PC-3 (cell line): ENCODE data around the gene TP53AIP1. TPM values are rescaled to one million over a fixed set of nuclear protein-coding genes. Genes with fewer than 3 reads are reported as not detected.

Experiments
- ATAC-seq: fragments of 200-7000 bp; cut with Tn5 transposase; 2 replicates; pipeline ENCODE4 v1.9.1; 2020; ENCODE audit warnings: mild to moderate bottlenecking, moderate library complexity
- BruUV-seq: library from RNA; stranded (reverse); fragments of 400-500 nt; replicated peaks from 2 replicates; lab custom pipeline; 2021; lab: Mats Ljungman, UMichigan
- CTCF ChIA-PET: fragments of 300-600 bp; sonication (Branson Sonifier 250); formaldehyde crosslinking; loops from one replicate; lab custom pipeline; 2022; ENCODE audit warnings: antibody characterized with exemption; lab: Charles Lee
- POLR2A ChIA-PET: fragments of 300-600 bp; sonication (Branson Sonifier 250); formaldehyde crosslinking; loops from one replicate; lab custom pipeline; 2022; ENCODE audit warnings: antibody characterized with exemption; ENCODE audit not compliant: unreplicated experiment; lab: Charles Lee
- DNase-seq: peaks from one replicate; pipeline ENCODE4 v3.0.0-alpha.2; 2015
- H2AFZ ChIP-seq: fragments of 300-600 bp; sonication (generic); 2 replicates; pipeline ENCODE4 v1.6.0; 2016; ENCODE audit warnings: antibody characterized with exemption, low read length
- H3F3A ChIP-seq: fragments of 300-600 bp; sonication (generic); one replicate; pipeline ENCODE4 v1.6.0; 2017; ENCODE audit warnings: antibody characterized with exemption, low read length, control low read depth, mild to moderate bottlenecking; ENCODE audit not compliant: unreplicated experiment
- H3K27ac ChIP-seq: fragments of 300-600 bp; sonication (generic); 2 replicates; pipeline ENCODE4 v1.5.1; 2016; ENCODE audit warnings: mild to moderate bottlenecking, low read length
- H3K27me3 ChIP-seq: fragments of 300-600 bp; sonication (generic); 2 replicates; pipeline ENCODE4 v1.6.1; 2016; ENCODE audit warnings: low read length, mixed read lengths
- H3K36me3 ChIP-seq: fragments of 300-600 bp; sonication (generic); 2 replicates; pipeline ENCODE4 v1.6.1; 2016; ENCODE audit warnings: low read depth, mixed run types, low read length, mixed read lengths
- H3K4me1 ChIP-seq: fragments of 300-600 bp; sonication (generic); 2 replicates; pipeline ENCODE4 v1.5.1; 2016; ENCODE audit warnings: low read length; ENCODE audit not compliant: insufficient read depth
- H3K4me2 ChIP-seq: fragments of 300-600 bp; sonication (generic); 2 replicates; pipeline ENCODE4 v1.6.0; 2016; ENCODE audit warnings: low read length
- H3K4me3 ChIP-seq: fragments of 300-600 bp; sonication (generic); 2 replicates; pipeline ENCODE4 v1.5.1; 2016; ENCODE audit warnings: mild to moderate bottlenecking, low read length, mixed read lengths
- H3K79me2 ChIP-seq: fragments of 300-600 bp; sonication (generic); 2 replicates; pipeline ENCODE4 v1.6.1; 2017; ENCODE audit warnings: low read length, mixed read lengths
- H3K9ac ChIP-seq: fragments of 300-600 bp; sonication (generic); 2 replicates; pipeline ENCODE4 v1.6.0; 2016; ENCODE audit warnings: mild to moderate bottlenecking, low read length
- H3K9me2 ChIP-seq: fragments of 300-600 bp; sonication (generic); replicated peaks from 2 replicates; pipeline ENCODE4 v1.6.1; 2016; ENCODE audit warnings: mixed run types, low read length, mixed read lengths
- H3K9me3 ChIP-seq: fragments of 300-600 bp; sonication (generic); 2 replicates; pipeline ENCODE4 v1.6.1; 2016; ENCODE audit warnings: low read length, mixed read lengths
- H4K20me1 ChIP-seq: fragments of 300-600 bp; sonication (generic); 2 replicates; pipeline ENCODE4 v1.6.1; 2016; ENCODE audit warnings: low read length, mixed read lengths
- CTCF ChIP-seq: fragments of 300-600 bp; sonication (generic); conservative IDR thresholded peaks from 2 replicates; pipeline ENCODE4 v1.5.1; 2017; ENCODE audit warnings: antibody characterized with exemption, low read depth, mild to moderate bottlenecking, low read length
- EZH2 ChIP-seq: fragments of 300-600 bp; sonication (generic); IDR thresholded peaks from one replicate; pipeline ENCODE4 v1.6.1; 2017; ENCODE audit warnings: antibody characterized with exemption, mild to moderate bottlenecking, low read length; ENCODE audit not compliant: unreplicated experiment
- EZH2phosphoT487 ChIP-seq: fragments of 300-600 bp; sonication (generic); IDR thresholded peaks from 2 replicates; pipeline ENCODE4 v1.6.1; 2018; ENCODE audit warnings: mild to moderate bottlenecking, antibody characterized with exemption, low read length, borderline replicate concordance
- intact Hi-C: fragments of 100-400 bp; cut with micrococcal nuclease; formaldehyde crosslinking; loops from 2 replicates; pipeline ENCODE4 v1.9.0; 2023
- total RNA-seq: library from RNA; depleted of rRNA; stranded (reverse); fragments of >200 nt; gene quantifications from 2 replicates; pipeline ENCODE4 v1.2.3, GENCODE V29; 2014

The TP53AIP1 gene
- total RNA-seq, 1 experiment from 2014 or later, result 0.58 TPM

DNA sequence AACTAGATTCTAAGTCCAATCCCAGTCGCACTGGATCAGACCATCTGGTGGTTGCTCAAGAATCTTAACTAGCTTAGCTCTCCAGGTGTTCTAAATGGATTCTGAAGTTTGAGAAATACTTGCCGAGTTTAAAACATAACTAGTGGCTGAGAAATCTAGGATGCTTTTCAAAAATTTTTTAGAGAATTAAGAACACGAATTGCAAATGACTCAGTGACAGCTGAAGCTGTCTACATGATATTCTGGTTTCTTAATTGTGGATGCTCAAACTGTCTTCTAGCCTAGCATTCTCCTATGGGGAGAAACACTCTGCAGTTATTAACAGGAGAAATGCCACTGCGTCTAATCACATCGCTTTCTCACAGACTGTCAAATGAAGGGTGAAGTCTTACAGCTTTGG, 20.2 kb upstream of the TP53AIP1 start:
- no TSS peak for BruUV-seq
- H3K27ac ChIP-seq, result no peak overlapping the region
- no peaks in the 10 kb centered on the region for H3K79me2 ChIP-seq
- no peaks in the 10 kb centered on the region for H3K27me3 ChIP-seq
- no peaks in the 10 kb centered on the region for H3K36me3 ChIP-seq
- H3K4me1 ChIP-seq, result no peaks in the 10 kb centered on the region
- no peaks in the 10 kb centered on the region for H3F3A ChIP-seq
- H2AFZ ChIP-seq, result no peak overlapping the region
- H3K4me3 ChIP-seq, result no peak overlapping the region
- intact Hi-C loops, result no loop called here
- no peak overlapping the region for H3K4me2 ChIP-seq
- H3K9me2 ChIP-seq, result no peaks in the 10 kb centered on the region
- ChIA-PET CTCF (no interaction called here), POLR2A (no interaction called here)
- no peak for TF ChIP-seq EZH2phosphoT487
- no peak for TF ChIP-seq CTCF
- TF ChIP-seq EZH2, result no peak
- ATAC-seq (no peak), DNase-seq (no peak)
- no peak overlapping the region for H3K9ac ChIP-seq
- H4K20me1 ChIP-seq, result no peaks in the 10 kb centered on the region
- no peaks in the 10 kb centered on the region for H3K9me3 ChIP-seq

DNA sequence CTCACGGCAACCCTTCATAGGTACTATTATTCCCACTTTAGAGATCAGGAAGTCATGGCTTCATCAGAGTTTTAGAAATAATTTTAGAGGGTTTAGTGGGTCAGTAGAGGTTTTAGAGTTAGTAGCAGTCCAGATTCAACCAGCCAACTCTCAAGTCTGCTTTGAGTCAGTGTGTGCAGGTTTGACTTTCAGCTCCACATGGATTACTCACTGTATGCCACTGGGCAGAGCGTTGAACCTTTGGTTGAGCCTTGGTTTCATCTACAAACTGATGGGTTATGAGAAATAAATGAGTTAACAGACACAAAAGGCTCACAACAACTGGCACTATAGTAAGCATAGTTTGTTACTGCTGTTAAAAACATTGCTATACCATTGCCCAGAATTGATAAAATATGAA, 19.0 kb upstream of the TP53AIP1 start:
- no peaks in the 10 kb centered on the region for H3K79me2 ChIP-seq
- no peak overlapping the region for H2AFZ ChIP-seq
- no TSS peak for BruUV-seq
- H3K4me1 ChIP-seq, result no peaks in the 10 kb centered on the region
- intact Hi-C loops, result no loop called here
- no peak overlapping the region for H3K27ac ChIP-seq
- no peak overlapping the region for H3K4me3 ChIP-seq
- no peaks in the 10 kb centered on the region for H3K9me2 ChIP-seq
- CTCF ChIA-PET, result no interaction called here
- no peaks in the 10 kb centered on the region for H3F3A ChIP-seq
- POLR2A ChIA-PET, result no interaction called here
- TF ChIP-seq CTCF (no peak), EZH2 (no peak), EZH2phosphoT487 (no peak)
- no peak for DNase-seq
- ATAC-seq, result no peak
- H3K27me3 ChIP-seq, result no peaks in the 10 kb centered on the region
- no peaks in the 10 kb centered on the region for H3K9me3 ChIP-seq
- no peak overlapping the region for H3K9ac ChIP-seq
- H3K36me3 ChIP-seq, result no peaks in the 10 kb centered on the region
- no peak overlapping the region for H3K4me2 ChIP-seq
- H4K20me1 ChIP-seq, result no peaks in the 10 kb centered on the region

DNA sequence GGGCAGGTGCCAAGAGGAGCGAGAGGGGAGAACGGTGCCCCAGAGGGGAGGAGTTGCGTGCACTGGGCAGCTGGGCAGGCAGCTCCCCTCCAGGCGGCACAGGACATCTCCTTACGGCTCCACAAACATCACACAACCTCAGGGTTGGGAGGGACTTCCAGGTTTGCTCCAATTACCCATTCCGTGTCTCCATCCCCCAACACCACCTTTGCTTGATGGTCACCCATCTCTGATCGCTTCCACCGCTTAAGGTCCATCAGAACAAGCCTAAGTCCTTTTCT, 14.5 kb upstream of the TP53AIP1 start:
- no peak for TF ChIP-seq CTCF
- no peak for TF ChIP-seq EZH2
- TF ChIP-seq EZH2phosphoT487, result no peak
- no peaks in the 10 kb centered on the region for H3K9me3 ChIP-seq
- no peak overlapping the region for H3K4me2 ChIP-seq
- no peaks in the 10 kb centered on the region for H3K27me3 ChIP-seq
- 0 out of 2 replicates have a peak, but pooled peaks have one; percentile 6 for ATAC-seq
- no peak for DNase-seq
- intact Hi-C loops, result loop anchor here (2.0 to 10.0 kb wide), 3 partner anchors 160 to 802 kb away; no protein-coding TSS in a partner anchor
- no peak overlapping the region for H3K4me3 ChIP-seq
- CTCF ChIA-PET, result interaction anchor here (0.9 to 1.2 kb wide), 2 partner anchors 52 to 72 kb away, joined by 3 to 41 read pairs; no protein-coding TSS in a partner anchor
- H4K20me1 ChIP-seq, result no peaks in the 10 kb centered on the region
- no peaks in the 10 kb centered on the region for H3F3A ChIP-seq
- no peak overlapping the region for H2AFZ ChIP-seq
- no peaks in the 10 kb centered on the region for H3K36me3 ChIP-seq
- no TSS peak for BruUV-seq
- no peak overlapping the region for H3K9ac ChIP-seq
- H3K4me1 ChIP-seq, result no peaks in the 10 kb centered on the region
- H3K79me2 ChIP-seq, result no peaks in the 10 kb centered on the region
- no peaks in the 10 kb centered on the region for H3K9me2 ChIP-seq
- POLR2A ChIA-PET, result interaction anchor here (0.6 kb wide), 1 partner anchor 72 kb away, joined by 3 read pairs; no protein-coding TSS in a partner anchor
- H3K27ac ChIP-seq, result no peak overlapping the region
